ENCODE results near the gene ADGRD2.
A peak's percentile ranks its signal among the peaks of the same experiment; 100 is the strongest.

ADGRD2 gene

GRCh38 chr9:124475158-124475867, 25.1 kb downstream of the ADGRD2 start:
- H3K4me3 ChIP-seq (ENCODE audit: low read length), result no peak overlapping the region
- no peak for DNase-seq (ENCODE audit: low read depth, low spot score)

GRCh38 chr9:124475868-124476690, 25.8 kb downstream of the ADGRD2 start:
- DNase-seq (ENCODE audit: low read depth, low spot score), result no peak

GRCh38 chr9:124477211-124477647, 27.0 kb downstream of the ADGRD2 start:
- H3K4me3 ChIP-seq (ENCODE audit: low read length), result peak overlapping the region; percentile 44

More at GRCh38 chr9:124475868-124476690, 25.8 kb downstream of the ADGRD2 start:
- H3K4me3 ChIP-seq (ENCODE audit: low read length), result no peak overlapping the region

GRCh38 chr9:124477648-124478285, 27.5 kb downstream of the ADGRD2 start:
- no peak for DNase-seq (ENCODE audit: low read depth, low spot score)
- H3K4me3 ChIP-seq (ENCODE audit: low read length), result peak overlapping the region; percentile 44

More at GRCh38 chr9:124477211-124477647, 27.0 kb downstream of the ADGRD2 start:
- DNase-seq (ENCODE audit: low read depth, low spot score), result no peak

GRCh38 chr9:124478354-124478753, 28.1 kb downstream of the ADGRD2 start:
- no peak for DNase-seq (ENCODE audit: low read depth, low spot score)
- H3K4me3 ChIP-seq (ENCODE audit: low read length), result no peak overlapping the region

- no peak for DNase-seq (ENCODE audit: low read depth, low spot score)
- no peak overlapping the region for H3K4me3 ChIP-seq (ENCODE audit: low read length)
Observed at GRCh38 chr9:124479371-124479770, 29.1 kb downstream of the ADGRD2 start.

- DNase-seq (ENCODE audit: low read depth, low spot score), result no peak
- no peak overlapping the region for H3K4me3 ChIP-seq (ENCODE audit: low read length)
Observed at GRCh38 chr9:124479947-124480620, 29.8 kb downstream of the ADGRD2 start.

GRCh38 chr9:124480621-124480981, 30.4 kb downstream of the ADGRD2 start:
- DNase-seq (ENCODE audit: low read depth, low spot score), result peak; percentile 31
- no peak overlapping the region for H3K4me3 ChIP-seq (ENCODE audit: low read length)

GRCh38 chr9:124481115-124481514, 30.9 kb downstream of the ADGRD2 start:
- H3K4me3 ChIP-seq (ENCODE audit: low read length), result no peak overlapping the region
- DNase-seq (ENCODE audit: low read depth, low spot score), result no peak

GRCh38 chr9:124482431-124483031, 32.3 kb downstream of the ADGRD2 start:
- DNase-seq (ENCODE audit: low read depth, low spot score), result no peak
- H3K4me3 ChIP-seq (ENCODE audit: low read length), result no peak overlapping the region

- DNase-seq (ENCODE audit: low read depth, low spot score), result no peak
- no peak overlapping the region for H3K4me3 ChIP-seq (ENCODE audit: low read length)
Observed at GRCh38 chr9:124483481-124483880, 33.2 kb downstream of the ADGRD2 start.

- H3K4me3 ChIP-seq (ENCODE audit: low read length), result no peak overlapping the region
- DNase-seq (ENCODE audit: low read depth, low spot score), result no peak
Observed at GRCh38 chr9:124485201-124485600, 35.0 kb downstream of the ADGRD2 start.

GRCh38 chr9:124485936-124486335, 35.7 kb downstream of the ADGRD2 start:
- H3K4me3 ChIP-seq (ENCODE audit: low read length), result no peak overlapping the region
- no peak for DNase-seq (ENCODE audit: low read depth, low spot score)

GRCh38 chr9:124486778-124487259, 36.6 kb downstream of the ADGRD2 start:
- no peak overlapping the region for H3K4me3 ChIP-seq (ENCODE audit: low read length)
- no peak for DNase-seq (ENCODE audit: low read depth, low spot score)

GRCh38 chr9:124487260-124488182, 37.3 kb downstream of the ADGRD2 start:
- DNase-seq (ENCODE audit: low read depth, low spot score), result no peak
- no peak overlapping the region for H3K4me3 ChIP-seq (ENCODE audit: low read length)

- H3K4me3 ChIP-seq (ENCODE audit: low read length), result no peak overlapping the region
- DNase-seq (ENCODE audit: low read depth, low spot score), result no peak
Observed at GRCh38 chr9:124488641-124489210, 38.5 kb downstream of the ADGRD2 start.

- H3K4me3 ChIP-seq (ENCODE audit: low read length), result no peak overlapping the region
- DNase-seq (ENCODE audit: low read depth, low spot score), result no peak
Observed at GRCh38 chr9:124489222-124489621, 39.0 kb downstream of the ADGRD2 start.

GRCh38 chr9:124490004-124490403, 39.8 kb downstream of the ADGRD2 start:
- H3K4me3 ChIP-seq (ENCODE audit: low read length), result no peak overlapping the region
- DNase-seq (ENCODE audit: low read depth, low spot score), result no peak
